HG03432 (cell line): ENCODE measurements around the gene CROCC2.

Source experiments
- ATAC-seq: cut with Tn5 transposase; IDR thresholded peaks from one replicate; pipeline ENCODE4 v1.9.1; 2021; ENCODE audit warnings: mild to moderate bottlenecking, moderate library complexity; ENCODE audit not compliant: unreplicated experiment

The CROCC2 gene

DNA sequence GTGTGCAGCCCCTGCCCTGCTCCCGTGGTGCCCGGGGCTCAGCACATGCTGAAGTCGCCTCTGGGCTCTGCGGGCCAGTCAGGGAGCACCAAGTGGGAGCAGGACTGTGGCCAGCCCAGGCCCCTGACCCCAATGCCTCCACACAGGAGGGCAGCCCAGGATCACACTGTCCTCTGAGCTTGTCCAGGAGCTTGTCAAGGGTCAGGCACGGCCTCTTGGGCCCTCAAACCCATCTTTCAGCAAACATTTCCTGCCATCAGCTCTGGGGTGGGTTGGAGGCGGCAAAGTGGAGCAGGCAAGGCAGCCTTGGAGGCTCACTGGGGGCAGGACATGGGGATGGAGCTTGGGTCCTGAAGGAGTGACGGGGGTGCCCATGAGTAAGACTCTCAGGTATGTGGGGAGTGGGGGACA lies 102.6 kb downstream of the CROCC2 start:
- ATAC-seq: no peak

DNA sequence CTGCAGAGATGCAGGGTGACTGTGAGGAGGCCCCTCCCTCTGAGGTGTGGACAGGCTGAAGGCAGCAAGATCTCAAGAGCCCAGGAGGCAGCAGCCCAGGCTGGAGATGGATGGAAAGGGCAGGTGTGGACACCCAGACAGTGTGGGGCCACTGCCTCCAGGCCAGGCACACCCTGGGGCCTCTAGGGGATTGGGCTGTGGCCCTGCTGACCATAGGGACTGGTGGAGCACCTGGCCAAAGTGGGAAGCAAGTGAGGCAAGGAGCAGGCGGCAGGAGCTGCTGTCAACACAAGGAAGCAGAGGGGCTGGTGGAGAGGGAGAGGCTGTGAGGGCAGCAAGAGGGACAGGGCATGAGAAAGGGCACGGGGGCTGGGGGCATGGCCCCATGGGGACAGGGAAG lies 103.1 kb downstream of the CROCC2 start:
- no peak for ATAC-seq

DNA sequence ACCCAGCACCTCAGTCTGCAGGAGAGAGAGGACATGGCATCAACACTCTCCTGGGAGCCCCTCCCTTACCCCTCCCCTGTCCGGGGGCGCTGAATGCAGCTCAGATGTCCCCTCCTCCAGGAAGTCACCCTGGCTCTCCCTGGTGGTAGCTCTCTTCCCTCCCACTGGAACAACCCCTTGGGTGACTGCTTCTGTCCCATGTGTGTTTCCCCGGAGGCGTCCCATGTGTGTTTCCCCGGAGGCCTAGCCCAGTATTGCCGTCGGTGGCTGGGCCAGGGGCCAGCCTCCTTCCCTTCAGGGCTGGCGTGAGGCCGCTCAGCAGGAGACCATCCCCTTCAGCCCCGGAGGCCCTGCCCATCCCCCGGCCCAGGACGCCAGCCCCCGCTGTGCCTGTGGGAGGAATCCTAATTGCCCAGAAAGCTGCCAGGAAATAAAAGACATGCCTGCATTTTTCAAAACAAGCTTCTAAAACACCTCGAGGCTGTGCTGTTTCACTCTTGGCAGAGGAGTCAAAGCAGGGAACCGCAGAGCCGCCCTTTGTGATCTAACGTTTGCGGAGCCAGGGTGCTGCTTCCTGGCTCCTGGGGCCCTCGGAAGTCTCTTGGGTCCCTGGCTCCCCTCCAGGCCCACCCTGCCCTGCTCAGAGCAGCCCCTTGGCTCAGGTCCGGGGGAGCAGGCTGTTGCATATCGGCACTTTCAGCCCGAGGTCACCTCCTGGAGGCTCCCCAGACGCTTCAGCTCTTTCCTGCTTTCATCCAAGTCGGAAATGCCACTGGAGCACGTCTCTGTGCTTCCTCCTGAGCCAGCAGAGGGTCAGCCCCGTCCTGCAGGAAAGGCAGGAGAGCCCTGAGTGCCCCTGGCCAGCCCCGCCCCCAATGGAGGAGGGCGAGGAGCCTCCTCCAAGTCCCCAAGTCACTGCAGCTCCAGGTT lies 103.7 kb downstream of the CROCC2 start:
- no peak for ATAC-seq

DNA sequence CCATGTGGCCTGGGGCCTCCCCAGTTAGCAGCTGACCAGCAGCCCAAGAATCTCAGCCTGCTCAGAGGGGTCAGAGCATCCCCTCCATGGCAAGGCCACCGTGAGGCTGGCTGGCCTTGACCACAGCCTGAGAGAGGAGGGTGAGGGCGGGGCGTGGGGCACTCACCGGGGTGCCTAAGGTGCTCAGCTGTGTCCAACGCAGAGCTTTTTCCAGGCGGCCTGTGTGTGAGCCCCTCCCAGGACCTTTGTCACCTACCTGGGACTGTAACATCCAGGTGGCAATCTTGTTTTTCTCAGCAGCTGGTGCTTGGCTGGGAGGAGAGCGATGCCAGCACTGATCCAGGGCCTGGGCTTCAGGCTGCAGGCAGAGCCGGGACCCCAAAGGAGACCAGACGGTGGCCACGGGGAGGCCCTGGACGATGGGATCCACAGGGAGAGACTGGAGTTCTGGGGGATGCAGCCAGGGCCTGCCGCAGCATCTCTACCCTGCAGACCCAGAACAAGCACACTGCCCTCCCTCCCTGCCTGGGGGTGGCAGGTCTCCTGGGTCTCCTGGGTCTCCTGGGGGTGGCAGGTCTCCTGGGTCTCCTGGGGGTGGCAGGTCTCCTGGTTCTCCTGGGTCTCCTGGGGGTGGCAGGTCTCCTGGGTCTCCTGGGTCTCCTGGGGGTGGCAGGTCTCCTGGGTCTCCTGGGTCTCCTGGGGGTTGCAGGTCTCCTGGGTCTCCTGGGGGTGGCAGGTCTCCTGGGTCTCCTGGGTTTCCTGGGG lies 104.6 kb downstream of the CROCC2 start:
- ATAC-seq: no peak

DNA sequence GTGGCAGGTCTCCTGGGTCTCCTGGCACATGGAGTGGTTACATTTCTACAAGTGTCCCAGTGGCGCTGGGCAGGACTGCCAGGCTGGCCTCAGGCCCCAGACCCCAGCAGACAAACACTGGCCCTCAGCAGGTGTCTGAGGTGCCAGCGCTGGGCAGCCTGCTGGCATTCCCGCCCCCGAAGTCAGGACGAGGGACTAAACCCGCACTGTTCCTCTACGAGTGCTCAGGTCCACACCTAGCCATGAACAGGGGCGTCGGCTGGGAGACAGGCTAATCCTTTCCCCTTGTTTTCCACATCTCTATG lies 105.1 kb downstream of the CROCC2 start:
- no peak for ATAC-seq

DNA sequence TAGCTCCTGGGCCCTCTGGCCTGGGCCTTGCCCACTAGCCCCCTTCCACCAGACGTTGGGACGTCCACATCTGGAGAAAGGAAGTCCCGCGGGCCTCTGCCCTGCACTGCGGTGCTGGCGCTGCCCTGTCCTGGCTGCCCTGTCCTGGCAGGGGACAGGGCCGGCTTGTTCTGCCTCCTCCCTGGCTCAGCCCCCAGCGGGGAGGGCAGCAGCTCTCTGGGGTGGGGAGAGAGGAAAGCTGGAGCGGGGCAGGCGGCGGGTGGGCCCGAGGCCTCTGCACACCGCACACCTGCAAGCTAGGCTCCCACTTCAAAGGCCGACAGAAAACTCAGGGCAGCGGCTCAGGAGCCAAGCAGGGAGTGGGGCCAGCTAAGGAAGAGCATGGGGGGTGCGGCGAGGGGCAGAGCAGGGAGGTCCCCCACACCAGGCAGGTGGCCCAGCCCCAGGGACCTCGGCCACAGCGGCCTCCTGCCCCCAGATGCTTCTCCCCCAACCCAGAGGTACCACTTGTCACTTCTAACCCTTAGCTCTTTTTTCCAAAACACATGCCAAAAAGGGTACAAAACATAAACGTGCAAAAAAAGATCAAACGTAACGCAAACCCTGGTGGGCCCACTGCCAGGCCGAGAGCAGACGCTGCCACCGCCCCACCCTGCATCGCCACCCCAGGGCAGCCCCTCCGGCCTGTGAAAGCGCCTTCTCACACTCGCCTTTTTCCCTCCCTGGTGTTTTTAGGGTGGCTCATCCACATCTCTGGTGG lies 105.8 kb downstream of the CROCC2 start:
- ATAC-seq: no peak

DNA sequence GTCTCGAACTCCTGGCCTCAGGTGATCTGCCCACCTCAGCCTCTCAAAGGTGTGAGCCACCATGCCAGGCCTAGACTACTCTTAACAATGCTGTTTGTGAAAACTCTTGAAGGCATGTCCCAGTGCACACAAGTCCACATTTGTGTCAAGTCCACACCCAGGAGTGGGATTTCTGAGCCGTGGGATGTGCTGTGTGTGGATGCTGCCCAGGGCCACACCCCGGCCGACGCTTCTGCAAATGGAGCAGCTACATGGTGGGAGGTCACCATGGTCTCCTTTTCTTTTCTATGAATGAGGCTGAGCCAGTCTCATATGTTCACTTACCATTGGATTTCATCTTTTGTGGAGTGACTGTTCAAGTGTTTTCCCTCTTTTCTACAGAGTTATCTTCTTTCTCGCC lies 108.1 kb downstream of the CROCC2 start:
- no peak for ATAC-seq

DNA sequence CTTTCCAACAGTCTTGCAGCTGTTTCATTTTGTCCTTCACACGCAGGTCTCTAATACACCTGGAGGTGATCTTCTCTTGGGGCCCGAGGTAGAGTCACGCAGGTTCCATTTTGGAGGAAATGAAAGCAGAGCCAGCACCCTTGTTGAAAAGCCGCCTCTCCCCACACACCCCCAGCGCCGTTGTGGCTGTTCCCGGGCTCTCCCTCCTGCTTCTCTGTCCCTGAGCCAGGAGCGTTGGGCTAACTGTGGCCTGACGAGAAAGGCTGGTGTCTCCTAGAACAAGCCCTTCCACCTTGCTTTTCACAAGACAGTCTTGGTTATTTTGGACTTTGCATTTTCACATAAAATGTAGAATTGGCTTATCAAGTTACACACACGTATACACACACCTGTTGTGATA lies 108.6 kb downstream of the CROCC2 start:
- no peak for ATAC-seq

DNA sequence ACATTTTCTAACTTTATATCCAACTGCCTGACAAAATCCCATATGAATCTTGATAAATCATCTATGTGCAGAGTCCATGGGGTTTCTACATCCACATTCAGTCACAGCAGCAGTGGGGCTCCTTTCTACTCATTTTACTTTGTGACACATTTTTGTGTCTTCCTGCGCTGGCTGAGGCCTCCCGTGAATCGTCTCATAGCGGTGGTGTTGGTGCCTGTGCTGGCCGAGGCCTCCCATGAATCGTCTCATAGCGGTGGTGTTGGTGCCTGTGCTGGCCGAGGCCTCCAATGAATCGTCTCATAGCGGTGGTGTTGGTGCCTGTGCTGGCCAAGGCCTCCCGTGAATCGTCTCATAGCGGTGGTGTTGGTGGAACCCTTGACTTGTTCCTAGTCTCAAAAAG lies 109.3 kb downstream of the CROCC2 start:
- ATAC-seq: no peak

DNA sequence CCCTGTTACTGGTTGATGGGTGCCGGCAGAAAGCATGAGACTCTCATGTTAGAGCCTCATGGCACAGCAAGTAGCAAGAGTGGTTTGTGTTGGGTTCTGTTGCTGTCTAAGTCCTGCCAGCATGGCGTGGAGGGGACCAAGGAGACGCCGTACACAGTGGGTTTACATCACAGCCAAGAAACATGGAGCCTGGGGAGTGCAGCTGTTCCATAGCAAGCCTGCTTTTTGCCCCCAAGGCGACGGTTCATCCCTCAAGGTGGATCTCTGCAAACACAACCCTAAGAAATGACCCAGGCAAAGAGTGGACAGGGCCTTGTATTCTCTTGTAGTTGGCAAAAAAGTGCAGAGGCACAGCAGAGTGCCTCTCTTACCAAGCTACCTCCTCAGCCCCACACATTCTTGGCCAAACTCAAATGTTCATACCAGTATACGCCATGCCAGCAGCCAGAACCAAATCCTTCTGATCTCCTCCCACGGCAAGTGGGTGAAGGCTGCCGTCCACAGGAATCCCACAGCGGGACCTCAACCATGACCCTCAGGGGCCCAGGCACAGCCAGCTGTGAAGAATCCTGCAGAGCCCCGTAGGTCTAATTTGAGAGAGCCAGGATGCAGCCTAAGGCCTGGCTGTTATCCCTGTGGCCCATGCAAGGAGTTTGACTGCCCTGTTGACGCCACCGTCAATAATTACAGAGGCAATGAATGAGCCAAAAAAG lies 111.2 kb downstream of the CROCC2 start:
- ATAC-seq: no peak

DNA sequence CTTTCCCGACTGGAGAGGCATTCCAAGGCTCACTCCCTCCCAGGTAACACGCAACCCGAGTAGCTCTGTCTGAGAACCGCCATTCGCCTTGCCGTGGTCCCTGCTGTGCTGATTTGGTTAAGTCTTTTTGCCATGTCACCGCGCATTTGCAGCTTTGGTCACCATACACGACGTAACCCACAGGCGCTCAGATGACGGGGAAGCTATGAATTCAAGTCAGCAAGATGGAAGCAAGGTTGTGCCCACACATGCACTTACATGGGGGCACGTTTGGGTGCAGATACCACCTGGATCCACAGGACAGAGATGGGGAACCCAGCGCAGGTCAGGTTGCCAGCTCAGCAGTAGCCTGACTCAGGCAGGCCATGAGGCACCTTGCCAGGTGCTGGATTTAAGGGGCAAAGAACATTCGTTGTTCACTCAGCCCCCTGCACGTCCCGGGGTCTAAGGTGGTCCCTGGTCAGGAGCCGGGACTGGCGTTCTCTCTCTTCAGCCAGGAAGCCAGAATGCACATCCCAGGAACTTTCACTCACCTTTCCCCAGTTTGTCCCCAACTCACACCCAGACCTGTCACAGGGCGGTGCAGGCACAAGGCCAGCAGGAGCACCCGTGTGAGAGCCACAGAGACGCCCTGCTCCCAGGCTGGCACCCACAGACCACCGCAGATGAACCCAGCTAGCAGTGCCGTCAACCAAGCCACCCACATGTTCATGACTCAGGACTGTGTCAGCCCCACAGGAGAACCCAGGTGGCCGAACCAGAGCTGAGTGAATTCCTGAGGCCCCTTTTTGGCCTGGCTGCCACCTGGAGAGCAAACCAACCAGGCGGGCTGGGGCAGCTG lies 112.1 kb downstream of the CROCC2 start:
- ATAC-seq: no peak

DNA sequence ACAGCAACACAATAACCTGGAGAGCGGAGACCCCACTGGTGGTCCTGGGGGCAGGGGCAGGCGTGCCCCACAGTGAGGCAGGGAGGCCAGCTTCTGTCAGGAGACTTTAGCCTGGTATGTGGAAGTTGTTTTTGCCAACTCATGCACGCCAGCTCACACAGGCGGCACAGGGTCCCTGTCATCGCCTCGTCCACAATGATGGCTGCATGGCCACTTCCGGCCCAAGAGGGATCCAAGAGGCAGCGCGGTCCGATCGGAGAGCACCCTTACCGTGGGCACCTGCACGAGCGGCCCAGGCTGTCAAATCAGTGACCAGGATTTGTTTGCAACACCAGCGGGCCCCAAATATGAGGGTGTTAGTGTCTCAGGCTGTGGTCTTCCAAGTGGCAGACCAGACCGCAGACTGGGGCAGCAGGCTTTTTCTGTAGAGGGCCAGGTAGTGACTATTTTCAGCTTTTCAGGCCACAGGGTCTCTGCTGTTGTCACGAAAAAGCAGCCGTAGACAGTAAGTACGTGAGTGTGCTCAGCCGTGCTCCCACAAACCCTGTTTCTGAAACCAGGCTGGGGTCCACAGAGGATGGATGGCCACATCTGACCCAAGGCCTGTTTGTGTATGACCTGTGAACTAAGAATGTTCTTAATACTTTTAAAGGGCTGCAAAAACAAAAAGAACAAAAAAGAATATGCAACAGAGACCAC lies 113.5 kb downstream of the CROCC2 start:
- no peak for ATAC-seq

DNA sequence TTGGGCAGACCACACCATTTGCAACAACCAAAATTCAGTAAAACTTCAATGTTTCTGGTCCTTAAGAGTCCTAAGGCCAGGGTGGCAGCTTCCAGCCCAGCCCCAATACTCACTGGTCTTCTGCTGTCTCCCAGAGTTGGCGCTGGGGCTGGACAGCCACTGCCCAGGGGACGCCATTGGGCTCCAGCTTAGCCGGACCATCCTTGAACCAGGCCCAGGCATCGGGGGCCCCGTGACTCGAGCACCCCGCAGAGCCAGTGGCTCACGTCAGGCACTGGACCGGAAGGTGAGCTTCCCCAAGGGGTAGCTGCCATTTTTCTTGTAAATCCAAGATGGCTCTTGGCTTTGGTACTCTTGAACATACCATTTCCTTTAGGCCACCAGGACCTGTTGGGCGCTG lies 114.1 kb downstream of the CROCC2 start:
- no peak for ATAC-seq

DNA sequence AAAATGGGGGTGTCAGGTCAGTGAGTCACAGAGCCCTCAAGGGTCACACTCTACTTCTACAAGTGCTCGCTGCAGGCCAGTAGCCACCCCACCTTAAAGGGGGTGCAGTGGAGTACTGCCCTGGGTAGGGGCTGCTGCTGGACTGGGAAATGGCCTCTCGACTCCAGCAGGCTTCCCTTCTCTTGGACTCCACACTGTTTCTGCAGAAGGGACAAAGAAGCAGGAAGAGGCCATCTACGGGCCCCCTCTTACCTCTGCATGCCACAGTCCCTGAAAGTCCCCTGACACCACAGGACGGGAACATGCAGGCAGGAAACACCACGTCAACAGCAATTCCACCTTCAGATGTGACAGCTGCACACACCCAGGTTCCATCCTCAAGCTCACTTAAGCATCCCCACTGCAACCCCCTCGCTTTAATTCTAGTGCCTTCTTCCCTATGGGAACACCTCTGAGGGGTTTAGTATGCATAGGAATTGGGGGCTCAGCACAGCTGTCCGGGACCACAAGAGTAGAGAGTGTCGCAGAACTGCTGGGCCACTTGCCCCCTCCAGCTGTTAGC lies 114.6 kb downstream of the CROCC2 start:
- no peak for ATAC-seq

DNA sequence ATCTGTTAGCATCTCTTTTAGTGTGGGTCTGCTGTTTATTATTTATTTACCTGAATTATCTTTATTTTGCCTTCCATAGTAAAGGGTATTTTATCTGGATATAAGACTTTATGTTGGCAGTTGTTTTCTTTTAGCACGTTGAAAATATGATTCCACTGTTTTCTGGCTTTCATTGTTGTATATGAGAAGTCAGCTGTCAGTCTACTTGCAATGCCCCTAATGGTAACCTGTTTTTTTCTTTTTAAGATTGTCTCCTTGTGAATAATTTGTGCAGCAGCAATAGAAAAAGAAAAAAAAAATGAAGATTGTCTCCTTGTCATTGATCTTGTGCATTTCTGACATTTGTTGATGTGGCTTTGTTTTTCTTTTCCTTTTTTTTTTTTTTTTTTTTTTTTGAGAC lies 119.5 kb downstream of the CROCC2 start:
- no peak for ATAC-seq

DNA sequence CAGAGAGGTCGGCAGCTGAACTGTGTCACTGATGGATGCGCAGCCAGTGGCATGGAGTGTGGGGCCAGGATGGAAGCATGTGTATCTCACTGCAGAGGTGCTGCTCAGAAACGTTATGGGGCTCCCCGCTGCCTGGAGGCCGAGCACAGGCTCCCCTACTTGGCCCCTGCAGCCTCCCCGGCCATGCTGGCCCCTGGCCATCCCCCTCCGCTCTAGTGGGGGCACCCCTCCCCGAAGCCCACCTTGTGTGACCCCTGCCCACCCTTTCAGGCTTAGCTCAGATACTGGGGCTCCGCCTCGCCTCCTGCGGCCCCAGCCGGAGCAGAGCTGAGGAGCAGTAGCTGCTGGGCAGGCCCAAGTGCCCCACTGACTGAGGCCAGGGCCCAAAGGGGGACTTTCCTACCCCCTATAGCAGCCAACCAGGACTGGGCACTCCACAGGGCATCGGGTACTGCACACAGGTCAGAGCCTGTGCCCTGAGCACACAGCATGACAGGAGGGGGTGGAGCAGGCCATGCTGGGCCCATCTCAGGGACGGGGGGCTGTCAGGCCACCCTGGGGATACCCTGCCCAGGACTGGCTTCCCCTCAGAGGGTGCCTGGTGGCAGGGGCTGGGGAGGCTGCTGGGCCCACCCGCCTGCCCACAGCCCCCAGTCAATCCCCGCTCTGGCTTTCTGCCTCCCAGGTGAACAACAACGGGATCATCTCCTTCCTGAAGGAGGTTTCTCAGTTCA lies 123.6 kb downstream of the CROCC2 start:
- no peak for ATAC-seq

DNA sequence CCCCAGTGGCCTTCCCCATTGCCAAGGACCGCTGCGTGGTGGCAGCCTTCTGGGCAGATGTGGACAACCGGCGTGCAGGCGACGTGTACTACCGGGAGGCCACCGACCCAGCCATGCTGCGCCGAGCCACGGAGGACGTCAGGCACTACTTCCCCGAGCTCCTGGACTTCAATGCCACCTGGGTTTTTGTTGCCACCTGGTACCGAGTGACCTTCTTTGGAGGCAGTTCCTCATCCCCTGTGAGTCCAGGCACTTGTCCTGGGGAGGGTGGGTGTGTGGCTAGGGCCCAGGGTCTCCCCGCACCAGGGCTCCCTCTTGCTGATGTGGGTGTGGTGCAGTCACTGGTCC lies 124.2 kb downstream of the CROCC2 start:
- ATAC-seq: no peak

DNA sequence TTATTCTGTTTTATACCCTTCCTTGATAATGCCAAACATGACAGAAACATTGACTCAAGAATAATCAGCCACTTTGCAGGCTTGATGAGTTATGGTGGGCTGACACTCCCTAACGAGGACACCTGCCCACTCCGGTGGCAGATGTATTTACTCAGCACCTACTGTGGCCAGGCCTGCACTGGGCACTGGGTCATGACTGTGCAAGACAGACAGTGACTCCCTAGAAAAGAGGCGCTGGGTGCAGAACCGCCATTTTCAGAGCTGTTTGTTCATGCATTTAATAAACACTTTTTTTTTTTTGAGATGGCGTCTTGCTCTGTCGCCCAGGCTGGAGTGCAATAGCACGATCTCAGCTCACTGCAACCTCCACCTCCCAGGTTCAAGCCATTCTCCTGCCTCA lies 124.7 kb downstream of the CROCC2 start:
- no peak for ATAC-seq
